ENCODE results near the gene DNPH1.

The DNPH1 gene

GRCh38 chr6:43242908-43243663 lies 13.8 kb upstream of the DNPH1 start, which contains the start of gene TTBK1:
Gene TTBK1, plus strand, starts transcription at chr6:43243481. Its CDS starts 3,180 bp downstream, at chr6:43246661.
- DNase-seq (ENCODE audit: low spot score): no peak
- Histone ChIP-seq H3K27ac (no peak within 1 kb of the TSS), H3K4me3 (peak within 1 kb of the TSS; percentile 36)
- TF ChIP-seq CTCF (IDR thresholded peaks at IDR 0.05): no peak

GRCh38 chr6:43241446-43241845 lies 12.2 kb upstream of the DNPH1 start:
- no peak for DNase-seq (ENCODE audit: low spot score)
- Histone ChIP-seq H3K27ac (no peak overlapping the region), H3K4me3 (no peak overlapping the region)
- TF ChIP-seq CTCF (IDR thresholded peaks at IDR 0.05): no peak

- no peak for TF ChIP-seq CTCF (IDR thresholded peaks at IDR 0.05)
- no peak for DNase-seq (ENCODE audit: low spot score)
- no peak overlapping the region for H3K27ac ChIP-seq
- no peak overlapping the region for H3K4me3 ChIP-seq
Observed at GRCh38 chr6:43240950-43241349, 11.7 kb upstream of the DNPH1 start.

GRCh38 chr6:43239054-43239453 lies 9.8 kb upstream of the DNPH1 start:
- no peak for TF ChIP-seq CTCF (IDR thresholded peaks at IDR 0.05)

DNA sequence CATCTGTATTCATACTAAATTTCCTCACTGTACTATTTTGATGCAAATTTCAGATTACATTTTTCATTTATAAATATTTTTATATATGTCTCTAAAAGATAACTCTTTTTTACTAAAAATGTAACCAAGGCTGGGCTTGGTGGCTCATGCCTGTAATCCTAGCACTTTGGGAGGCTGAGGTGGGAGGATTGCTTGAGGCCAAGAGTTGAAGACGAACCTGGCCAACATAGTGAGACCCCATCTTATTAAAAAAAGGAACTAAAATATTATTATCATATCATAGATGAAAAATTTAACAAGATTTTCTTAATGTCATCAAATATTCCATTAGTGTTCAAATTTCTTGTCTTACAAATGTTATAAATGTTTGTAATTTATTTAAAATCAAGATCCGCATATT lies 6.6 kb upstream of the DNPH1 start:
- Histone ChIP-seq H3K4me3 (no peak overlapping the region), H3K27ac (no peak overlapping the region)
- no peak for DNase-seq (ENCODE audit: low spot score)
- no peak for TF ChIP-seq CTCF (IDR thresholded peaks at IDR 0.05)

More at GRCh38 chr6:43239054-43239453, 9.8 kb upstream of the DNPH1 start:
- no peak for DNase-seq (ENCODE audit: low spot score)
- Histone ChIP-seq H3K27ac (no peak overlapping the region), H3K4me3 (no peak overlapping the region)

- Histone ChIP-seq H3K27ac (no peak overlapping the region), H3K4me3 (no peak overlapping the region)
- no peak for DNase-seq (ENCODE audit: low spot score)
- TF ChIP-seq CTCF (IDR thresholded peaks at IDR 0.05): no peak
Observed at GRCh38 chr6:43231735-43232450, 2.6 kb upstream of the DNPH1 start.

DNA sequence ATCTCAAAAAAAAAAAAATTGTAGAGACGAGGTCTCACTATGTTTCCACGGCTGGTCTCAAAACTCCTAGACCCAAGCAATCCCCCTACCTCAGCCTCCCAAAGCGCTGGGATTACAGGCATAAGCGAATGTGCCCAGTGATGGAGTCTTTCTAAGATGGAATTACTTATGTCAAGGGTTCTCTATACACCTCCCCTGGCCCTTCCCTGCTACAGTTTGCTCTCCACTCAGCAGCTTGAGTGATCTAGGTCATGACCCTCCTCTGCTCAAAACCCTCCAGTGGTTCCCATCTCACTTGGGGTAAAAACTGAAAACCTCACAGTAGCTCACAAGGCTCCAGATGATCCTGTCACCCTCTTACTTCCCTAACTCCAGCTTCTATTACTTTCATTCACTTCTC lies 1.8 kb upstream of the DNPH1 start:
- no peak overlapping the region for H3K4me3 ChIP-seq
- no peak for TF ChIP-seq CTCF (IDR thresholded peaks at IDR 0.05)
- no peak overlapping the region for H3K27ac ChIP-seq
- DNase-seq (ENCODE audit: low spot score): no peak
